Naive thymus-derived CD8-positive, alpha-beta T cell (primary cell): ENCODE measurements around the gene NOTO. TPM values are rescaled to one million over a fixed set of nuclear protein-coding genes. Genes with fewer than 3 reads are reported as not detected.

Source experiments
- polyA plus RNA-seq, 3 donors: library from polyadenylated mRNA; unstranded; fragments of 300-500 nt; fragmentation: Illumina TruSeq; gene quantifications; one replicate each; pipeline ENCODE4 v1.2.3, GENCODE V29; 2021
- total RNA-seq, 8 experiments: library from RNA in 2 of 8; stranded (reverse) in 2 of 8; gene quantifications; one replicate each; pipeline ENCODE4 v1.2.3 and lab custom pipeline; 2021 to 2026

NOTO gene
- total and polyA plus RNA-seq, 5 experiments from 2014 or later: not detected

Other genes starting within 250 kb of the NOTO start
- gene SFXN5, start 130.9 kb upstream of the NOTO start, total RNA-seq: 10 to 100 TPM; 17.1 to 20.0 TPM
- gene SFXN5, start 130.9 kb upstream of the NOTO start, polyA plus RNA-seq: 1 to 10 TPM; 1.7 to 3.5 (median 2.6) TPM
- 10 to 100 TPM in 1 of 2 experiments, 1 to 10 TPM in 1; 7.4 to 11.3 TPM for gene RAB11FIP5, start 89.6 kb upstream of the NOTO start, total RNA-seq
- gene RAB11FIP5, start 89.6 kb upstream of the NOTO start, polyA plus RNA-seq: 1 to 10 TPM; 4.0 to 7.0 (median 4.3) TPM
- 10 to 100 TPM; 51.2 to 56.3 TPM for gene SMYD5, start 11.7 kb downstream of the NOTO start, total RNA-seq
- 10 to 100 TPM; 22.7 to 28.3 (median 25.3) TPM for gene SMYD5, start 11.7 kb downstream of the NOTO start, polyA plus RNA-seq
- gene PRADC1, start 30.7 kb downstream of the NOTO start, total RNA-seq: 10 to 100 TPM in 1 of 2 experiments, 1 to 10 TPM in 1; 7.8 to 10.7 TPM
- 10 to 100 TPM; 26.1 to 38.8 (median 27.6) TPM for gene PRADC1, start 30.7 kb downstream of the NOTO start, polyA plus RNA-seq
- gene CCT7, start 31.7 kb downstream of the NOTO start, total RNA-seq: 100 to 1,000 TPM; 206 to 217 TPM
- 100 to 1,000 TPM; 294 to 306 (median 299) TPM for gene CCT7, start 31.7 kb downstream of the NOTO start, polyA plus RNA-seq
- gene FBXO41, start 81.9 kb downstream of the NOTO start, total RNA-seq: 10 to 100 TPM; 26.5 to 28.0 TPM
- gene FBXO41, start 81.9 kb downstream of the NOTO start, polyA plus RNA-seq: 1 to 10 TPM; 1.0 to 2.7 (median 1.8) TPM
- gene EGR4, start 91.0 kb downstream of the NOTO start, total RNA-seq: not detected
- gene EGR4, start 91.0 kb downstream of the NOTO start, polyA plus RNA-seq: not detected
- gene ALMS1, start 183.3 kb downstream of the NOTO start, total RNA-seq: 10 to 100 TPM; 28.3 to 28.8 TPM
- 1 to 10 TPM; 1.9 to 5.1 (median 2.2) TPM for gene ALMS1, start 183.3 kb downstream of the NOTO start, polyA plus RNA-seq